ENCODE data around the gene DIP2B. TPM values are rescaled to one million over a fixed set of nuclear protein-coding genes. Genes with fewer than 3 reads are reported as not detected.
"Not testable (repeated sequence)": the region's sequence is repeated elsewhere in the genome, so short reads cannot be mapped to it uniquely, and the experiment has no call there.

DIP2B gene
- total RNA-seq, 3 donors from 2014 or later, result 28.3 to 39.8 (median 34.7) TPM

DNA sequence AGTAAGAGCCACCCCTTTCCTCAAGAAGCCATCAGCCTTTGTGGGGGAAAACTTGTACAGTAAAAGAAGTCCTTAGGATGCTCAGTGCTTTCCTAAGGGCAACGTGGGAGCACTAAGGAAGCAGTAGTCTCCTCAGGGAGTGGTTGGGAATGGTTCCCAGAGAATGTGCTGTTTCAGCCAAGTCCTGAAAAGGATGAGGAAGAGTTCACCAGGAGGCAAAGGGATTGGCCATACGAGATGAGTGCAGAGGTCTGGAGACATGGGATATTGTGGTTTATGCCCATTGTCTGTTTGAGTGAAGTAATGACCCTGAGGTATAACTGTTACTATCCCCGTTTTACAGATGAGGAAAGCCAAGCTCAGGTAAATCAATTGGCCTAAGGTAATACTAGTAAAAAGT, 173.1 kb downstream of the DIP2B start:
- ATAC-seq, result peak; percentile 65
- intact Hi-C loops (cut with DNase I, micrococcal nuclease), result no loop called here
- Histone ChIP-seq H3K4me1 (ENCODE audit: low read depth) (no peaks in the 10 kb centered on the region), H3K36me3 (ENCODE audit: low read depth) (no peaks in the 10 kb centered on the region), H3K9me3 (no peaks in the 10 kb centered on the region), H3K4me3 (no peak overlapping the region)
- TF ChIP-seq, protein P1, sequence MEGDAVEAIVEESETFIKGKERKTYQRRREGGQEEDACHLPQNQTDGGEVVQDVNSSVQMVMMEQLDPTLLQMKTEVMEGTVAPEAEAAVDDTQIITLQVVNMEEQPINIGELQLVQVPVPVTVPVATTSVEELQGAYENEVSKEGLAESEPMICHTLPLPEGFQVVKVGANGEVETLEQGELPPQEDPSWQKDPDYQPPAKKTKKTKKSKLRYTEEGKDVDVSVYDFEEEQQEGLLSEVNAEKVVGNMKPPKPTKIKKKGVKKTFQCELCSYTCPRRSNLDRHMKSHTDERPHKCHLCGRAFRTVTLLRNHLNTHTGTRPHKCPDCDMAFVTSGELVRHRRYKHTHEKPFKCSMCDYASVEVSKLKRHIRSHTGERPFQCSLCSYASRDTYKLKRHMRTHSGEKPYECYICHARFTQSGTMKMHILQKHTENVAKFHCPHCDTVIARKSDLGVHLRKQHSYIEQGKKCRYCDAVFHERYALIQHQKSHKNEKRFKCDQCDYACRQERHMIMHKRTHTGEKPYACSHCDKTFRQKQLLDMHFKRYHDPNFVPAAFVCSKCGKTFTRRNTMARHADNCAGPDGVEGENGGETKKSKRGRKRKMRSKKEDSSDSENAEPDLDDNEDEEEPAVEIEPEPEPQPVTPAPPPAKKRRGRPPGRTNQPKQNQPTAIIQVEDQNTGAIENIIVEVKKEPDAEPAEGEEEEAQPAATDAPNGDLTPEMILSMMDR (IDR thresholded peaks at IDR 0.05), result no peak
- no peak for DNase-seq

DNA sequence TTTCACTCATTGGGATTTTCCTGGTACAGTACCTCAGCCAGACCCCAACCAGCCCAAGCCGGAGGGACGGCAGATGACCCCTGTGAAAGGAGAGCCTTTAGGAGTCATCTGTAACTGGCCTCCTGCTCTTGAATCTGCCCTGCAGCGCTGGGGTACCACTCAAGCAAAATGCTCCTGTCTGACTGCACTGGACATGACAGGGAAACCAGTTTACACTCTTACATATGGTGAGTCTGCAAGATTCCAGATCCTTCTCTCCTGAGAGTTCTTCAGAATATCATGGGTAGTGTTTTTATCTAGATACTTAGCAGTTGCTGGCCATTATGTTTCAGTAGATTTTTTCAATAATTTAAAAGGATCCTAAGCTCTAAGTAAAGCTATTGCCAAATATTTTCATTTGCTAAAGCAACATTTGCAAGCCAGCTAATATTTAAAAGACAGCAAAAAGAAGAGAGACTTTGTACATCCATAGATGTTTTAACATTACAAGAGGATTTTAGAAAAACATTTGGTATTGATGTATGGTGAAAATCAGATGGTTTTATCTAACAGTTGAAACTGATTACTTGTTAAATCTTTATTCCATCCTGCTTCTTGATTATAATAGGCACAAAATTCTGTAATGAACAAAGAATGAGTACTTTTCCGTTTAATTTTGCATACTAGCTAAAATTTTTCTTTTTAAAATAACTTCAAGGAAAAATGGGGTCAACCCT, 174.0 kb downstream of the DIP2B start:
- Histone ChIP-seq H3K9me3 (no peaks in the 10 kb centered on the region), H3K4me1 (ENCODE audit: low read depth) (no peaks in the 10 kb centered on the region), H3K36me3 (ENCODE audit: low read depth) (no peaks in the 10 kb centered on the region), H3K4me3 (no peak overlapping the region)
- DNase-seq (no peak), ATAC-seq (no peak)
- TF ChIP-seq, protein P1 (IDR thresholded peaks at IDR 0.05), result no peak
- intact Hi-C loops (cut with DNase I, micrococcal nuclease), result no loop called here

DNA sequence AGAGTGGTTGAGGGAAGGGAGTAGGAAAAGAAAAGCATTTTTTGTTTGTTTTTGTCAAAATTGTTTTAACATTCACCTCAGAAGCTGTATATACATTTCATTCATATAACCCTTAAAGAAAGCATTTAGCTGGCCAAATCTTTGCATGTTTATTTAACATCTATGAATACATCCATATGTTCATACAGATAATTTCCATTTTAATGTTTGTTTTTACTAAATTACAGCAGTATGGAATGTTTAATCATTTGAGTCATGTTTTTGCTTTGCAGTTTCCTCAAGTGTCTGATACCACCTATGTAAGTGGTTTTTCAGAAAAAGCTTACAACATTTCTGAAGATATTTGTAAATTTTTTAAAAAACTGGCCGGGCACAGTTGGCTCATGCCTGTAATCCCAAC, 174.8 kb downstream of the DIP2B start:
- H3K4me1 ChIP-seq (ENCODE audit: low read depth), result no peaks in the 10 kb centered on the region
- H3K9me3 ChIP-seq, result no peaks in the 10 kb centered on the region
- TF ChIP-seq, protein P1 (IDR thresholded peaks at IDR 0.05), result no peak
- H3K36me3 ChIP-seq (ENCODE audit: low read depth), result no peaks in the 10 kb centered on the region
- H3K4me3 ChIP-seq, result no peak overlapping the region
- no peak for DNase-seq
- no peak for ATAC-seq
- intact Hi-C loops (cut with DNase I, micrococcal nuclease), result no loop called here

DNA sequence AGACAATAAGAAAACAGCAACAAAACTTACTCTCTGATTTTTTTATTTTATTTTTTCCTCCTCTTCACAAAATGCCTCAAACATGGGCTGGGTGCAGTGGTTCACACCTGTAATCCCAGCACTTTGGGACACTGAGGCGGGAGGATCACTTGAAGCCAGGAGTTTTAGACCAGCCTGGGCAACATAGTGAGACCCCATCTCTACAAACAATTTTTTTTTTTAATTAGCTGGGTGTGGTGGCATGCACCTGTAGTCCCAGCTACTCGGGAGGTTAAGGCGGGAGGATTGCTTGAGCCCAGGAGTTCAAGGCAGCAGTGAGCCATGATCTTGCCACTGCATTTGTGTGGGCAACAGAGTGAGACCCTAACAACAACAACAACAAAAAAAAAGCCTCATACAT, 176.3 kb downstream of the DIP2B start:
- intact Hi-C loops (cut with DNase I, micrococcal nuclease); H3K4me3 ChIP-seq; ATAC-seq; DNase-seq; H3K9me3 ChIP-seq; H3K4me1 ChIP-seq (ENCODE audit: low read depth); H3K36me3 ChIP-seq (ENCODE audit: low read depth): not testable (repeated sequence)

DNA sequence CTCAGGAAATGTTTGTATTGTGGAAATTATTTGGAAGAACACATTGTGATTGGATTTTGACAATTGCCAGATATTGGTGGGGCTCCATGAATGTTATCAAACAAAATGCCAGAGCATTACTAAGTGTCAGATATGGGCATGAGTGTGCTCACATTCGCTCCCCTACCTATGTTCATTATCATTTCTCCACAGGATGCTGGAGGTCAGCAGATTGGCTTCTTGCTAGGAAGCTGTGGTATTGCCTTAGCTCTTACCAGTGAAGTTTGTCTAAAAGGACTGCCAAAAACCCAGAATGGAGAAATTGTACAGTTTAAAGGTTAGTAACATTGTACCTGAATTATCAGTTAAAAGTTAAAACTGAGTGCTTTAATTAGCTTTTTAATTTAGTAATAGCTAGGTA, 180.9 kb downstream of the DIP2B start:
- Histone ChIP-seq H3K4me1 (ENCODE audit: low read depth) (no peaks in the 10 kb centered on the region), H3K9me3 (no peaks in the 10 kb centered on the region), H3K36me3 (ENCODE audit: low read depth) (peaks cover 8% of the 10 kb centered on the region), H3K4me3 (no peak overlapping the region)
- no peak for ATAC-seq
- intact Hi-C loops (cut with DNase I, micrococcal nuclease), result no loop called here
- TF ChIP-seq, protein P1 (IDR thresholded peaks at IDR 0.05), result no peak
- DNase-seq, result no peak

DNA sequence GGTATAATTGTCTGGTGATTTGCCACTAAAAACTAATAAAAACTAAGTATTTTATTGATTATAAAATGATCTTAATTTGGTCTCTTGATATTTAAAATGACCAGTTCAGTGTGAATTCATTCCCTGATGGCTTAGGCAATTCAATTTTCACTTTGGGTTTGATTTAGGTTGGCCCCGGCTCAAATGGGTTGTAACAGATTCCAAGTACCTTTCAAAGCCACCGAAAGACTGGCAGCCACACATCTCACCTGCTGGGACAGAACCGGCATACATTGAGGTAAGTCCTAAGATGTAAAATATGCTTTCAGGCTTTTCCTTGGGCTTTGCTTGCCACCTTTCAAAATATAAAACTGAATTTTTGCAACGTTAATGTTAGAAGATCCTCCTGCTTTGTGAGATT, 181.6 kb downstream of the DIP2B start:
- no peaks in the 10 kb centered on the region for H3K9me3 ChIP-seq
- H3K4me1 ChIP-seq (ENCODE audit: low read depth), result no peaks in the 10 kb centered on the region
- TF ChIP-seq, protein P1 (IDR thresholded peaks at IDR 0.05), result no peak
- H3K36me3 ChIP-seq (ENCODE audit: low read depth), result peaks cover 8% of the 10 kb centered on the region
- ATAC-seq (no peak), DNase-seq (no peak)
- intact Hi-C loops (cut with DNase I, micrococcal nuclease), result no loop called here
- H3K4me3 ChIP-seq, result no peak overlapping the region
